ENCODE measurements around the gene OSTF1.

Gene OSTF1

DNA sequence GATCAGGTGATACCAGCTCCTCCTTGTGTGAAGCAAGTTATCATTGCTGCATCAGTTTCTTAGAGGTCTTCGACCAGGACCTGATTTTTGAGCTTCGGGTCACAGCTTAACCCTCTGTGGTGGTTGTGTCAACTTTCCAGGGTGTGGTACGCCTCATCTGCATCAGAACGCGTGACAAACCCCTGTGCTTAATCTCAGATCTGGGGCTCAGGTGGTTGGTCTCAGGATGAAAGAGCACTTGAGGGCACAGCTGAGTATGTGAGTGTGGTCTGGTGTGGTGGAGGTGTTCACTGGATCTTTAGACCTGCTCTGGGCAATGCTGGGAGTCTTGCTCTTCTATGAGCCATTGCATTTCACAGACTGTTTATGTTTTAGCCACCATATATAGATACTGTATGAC lies 64.1 kb downstream of the OSTF1 start:
- no peak overlapping the region for H3K4me3 Mint-ChIP-seq
- H3K36me3 Mint-ChIP-seq = peaks cover 25% of the 10 kb centered on the region

GRCh38 chr9:75156858-75157257 lies 68.5 kb downstream of the OSTF1 start:
- H3K9me3 Mint-ChIP-seq = no peaks in the 10 kb centered on the region
- H3K27ac Mint-ChIP-seq = no peak overlapping the region
- H3K4me1 Mint-ChIP-seq = no peaks in the 10 kb centered on the region
- no peak overlapping the region for H3K4me3 Mint-ChIP-seq
- H3K27me3 Mint-ChIP-seq = no peaks in the 10 kb centered on the region
- H3K36me3 Mint-ChIP-seq = peaks cover 13% of the 10 kb centered on the region
- no peak for ATAC-seq

More for the DNA sequence above, 64.1 kb downstream of the OSTF1 start:
- Mint-ChIP-seq H3K27ac (no peak overlapping the region), H3K9me3 (no peaks in the 10 kb centered on the region), H3K4me1 (peaks cover 8% of the 10 kb centered on the region), H3K27me3 (no peaks in the 10 kb centered on the region)
- no peak for ATAC-seq

DNA sequence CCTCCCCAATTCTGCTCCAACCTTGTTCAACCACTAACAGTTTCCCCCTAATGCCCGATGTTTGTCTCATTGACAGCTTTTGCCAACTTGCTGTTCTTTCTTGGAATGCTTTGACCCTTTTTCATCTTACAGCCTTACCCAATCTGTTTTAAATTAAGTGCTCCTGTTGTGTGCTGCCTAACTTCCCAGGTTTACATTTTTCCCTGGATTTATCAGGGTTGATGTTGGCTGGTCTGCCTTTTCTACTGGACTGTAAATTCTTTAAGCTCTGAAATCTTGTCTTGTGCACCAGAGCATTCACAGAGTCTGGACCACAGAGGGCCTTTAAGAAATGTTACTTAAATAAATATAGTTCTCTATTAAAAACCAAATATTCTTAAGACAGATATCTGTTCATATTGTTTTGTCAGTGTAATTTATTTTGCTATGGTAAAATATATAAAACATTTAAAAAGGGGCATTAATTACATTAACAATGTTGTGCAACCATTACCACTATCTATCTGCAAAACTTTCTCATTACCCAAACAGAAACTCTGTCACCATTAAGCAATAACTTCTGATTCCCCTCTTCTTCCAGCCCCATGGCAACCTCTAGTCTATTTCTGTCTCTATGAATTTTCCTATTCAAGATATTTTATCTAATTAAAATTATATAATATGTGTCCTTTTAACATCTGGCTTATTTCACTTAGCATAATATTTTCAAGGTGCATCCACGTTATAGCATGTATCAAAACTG lies 73.0 kb downstream of the OSTF1 start:
- H3K36me3 Mint-ChIP-seq = peaks cover 45% of the 10 kb centered on the region
- no peaks in the 10 kb centered on the region for H3K27me3 Mint-ChIP-seq
- no peak overlapping the region for H3K4me3 Mint-ChIP-seq
- no peaks in the 10 kb centered on the region for H3K9me3 Mint-ChIP-seq
- no peak overlapping the region for H3K27ac Mint-ChIP-seq
- ATAC-seq = no peak
- H3K4me1 Mint-ChIP-seq = no peaks in the 10 kb centered on the region

- no peaks in the 10 kb centered on the region for H3K27me3 Mint-ChIP-seq
- H3K9me3 Mint-ChIP-seq = peaks cover 8% of the 10 kb centered on the region
- H3K27ac Mint-ChIP-seq = no peak overlapping the region
- ATAC-seq = no peak
- no peaks in the 10 kb centered on the region for H3K4me1 Mint-ChIP-seq
- H3K36me3 Mint-ChIP-seq = peaks cover 61% of the 10 kb centered on the region
- H3K4me3 Mint-ChIP-seq = no peak overlapping the region
Measured at GRCh38 chr9:75163764-75164163, 75.5 kb downstream of the OSTF1 start.

DNA sequence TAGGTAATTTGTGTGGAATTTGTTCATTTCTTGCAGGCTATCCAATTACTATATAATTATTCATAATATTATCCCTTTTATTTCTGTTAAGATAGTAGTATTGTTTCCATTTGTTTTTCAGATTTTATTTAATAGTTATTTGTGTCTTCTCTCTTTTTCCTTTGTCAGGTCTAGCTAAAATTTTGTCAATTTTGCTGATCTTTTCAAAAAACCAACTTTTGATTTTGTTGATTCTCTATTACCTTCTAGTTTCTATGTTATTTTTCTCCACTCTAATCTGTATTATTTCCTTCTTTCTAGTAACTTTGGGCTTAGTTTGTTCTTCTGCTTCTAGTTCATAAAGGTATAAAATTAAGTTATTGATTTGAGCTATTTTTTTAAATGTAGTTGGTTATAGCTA lies 76.3 kb downstream of the OSTF1 start:
- ATAC-seq = no peak
- Mint-ChIP-seq H3K4me1 (no peaks in the 10 kb centered on the region), H3K9me3 (peaks cover 8% of the 10 kb centered on the region), H3K27ac (no peak overlapping the region), H3K36me3 (peaks cover 69% of the 10 kb centered on the region), H3K27me3 (no peaks in the 10 kb centered on the region), H3K4me3 (no peak overlapping the region)

DNA sequence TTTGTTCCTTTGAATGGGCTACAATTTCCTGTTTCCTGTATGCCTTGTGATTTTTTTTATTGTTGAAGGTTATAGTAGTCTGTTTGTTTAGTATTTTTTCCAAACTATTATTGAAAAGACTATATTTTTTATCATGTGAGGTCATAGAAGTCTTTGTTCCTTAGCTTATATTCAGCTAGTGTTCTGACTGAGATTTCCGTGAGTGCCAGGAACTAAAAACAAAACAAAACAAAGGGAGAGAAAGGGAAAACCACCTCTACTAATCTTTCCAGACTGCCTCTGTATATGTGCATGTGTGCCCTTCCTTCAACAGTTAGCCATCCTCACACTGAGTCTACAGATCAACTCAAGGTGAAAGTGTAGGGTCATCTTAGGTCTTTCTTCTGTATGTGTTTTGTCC lies 79.0 kb downstream of the OSTF1 start:
- Mint-ChIP-seq H3K36me3 (peaks cover 80% of the 10 kb centered on the region), H3K4me1 (no peaks in the 10 kb centered on the region), H3K27me3 (no peaks in the 10 kb centered on the region), H3K9me3 (peaks cover 8% of the 10 kb centered on the region), H3K4me3 (no peak overlapping the region), H3K27ac (no peak overlapping the region)
- ATAC-seq = no peak

DNA sequence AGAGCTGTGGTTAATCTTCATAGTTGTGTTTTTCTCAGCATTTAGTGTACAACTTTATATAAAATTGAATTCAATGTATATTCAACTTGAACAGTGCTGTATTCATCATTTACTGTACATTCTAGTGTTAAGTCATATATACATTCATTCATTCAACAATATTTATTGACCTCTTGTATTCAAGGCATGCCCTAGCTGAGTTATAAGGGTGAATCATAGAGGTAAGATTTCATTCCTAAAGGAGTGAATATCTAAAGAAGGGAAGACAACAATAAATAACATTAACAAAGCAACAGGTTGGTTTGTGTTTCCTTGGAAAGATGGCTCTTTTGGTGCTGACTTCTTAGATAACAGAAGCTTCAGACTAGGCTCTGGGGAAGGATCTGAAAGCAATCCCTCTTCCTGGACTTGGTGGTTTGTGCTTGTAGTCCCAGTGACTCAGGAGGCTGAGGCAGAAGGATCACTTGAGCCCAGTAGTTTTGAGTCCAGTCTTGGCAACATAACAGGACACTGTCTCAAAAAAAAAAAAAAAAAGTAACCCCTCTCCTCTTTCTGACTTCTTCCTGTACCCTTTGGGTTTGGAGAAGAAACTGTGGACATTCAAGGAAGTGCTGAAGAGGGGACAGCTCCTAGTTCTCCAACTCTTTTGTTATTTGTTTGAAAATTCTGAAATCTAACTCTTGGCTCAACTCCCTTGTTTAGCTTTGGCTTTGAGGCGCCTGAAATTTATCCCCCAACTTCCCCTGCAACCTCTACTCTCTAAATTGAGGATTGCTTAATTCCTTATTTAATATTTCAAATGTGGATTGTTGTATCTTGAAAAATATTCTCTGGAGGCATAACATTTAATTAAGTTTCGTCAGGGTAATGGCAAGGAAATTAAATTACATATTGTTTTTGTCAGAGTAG lies 80.2 kb downstream of the OSTF1 start:
- no peak for ATAC-seq
- H3K9me3 Mint-ChIP-seq = peaks cover 8% of the 10 kb centered on the region
- H3K27ac Mint-ChIP-seq = no peak overlapping the region
- no peaks in the 10 kb centered on the region for H3K27me3 Mint-ChIP-seq
- H3K4me1 Mint-ChIP-seq = no peaks in the 10 kb centered on the region
- H3K4me3 Mint-ChIP-seq = no peak overlapping the region
- peaks cover 79% of the 10 kb centered on the region for H3K36me3 Mint-ChIP-seq

DNA sequence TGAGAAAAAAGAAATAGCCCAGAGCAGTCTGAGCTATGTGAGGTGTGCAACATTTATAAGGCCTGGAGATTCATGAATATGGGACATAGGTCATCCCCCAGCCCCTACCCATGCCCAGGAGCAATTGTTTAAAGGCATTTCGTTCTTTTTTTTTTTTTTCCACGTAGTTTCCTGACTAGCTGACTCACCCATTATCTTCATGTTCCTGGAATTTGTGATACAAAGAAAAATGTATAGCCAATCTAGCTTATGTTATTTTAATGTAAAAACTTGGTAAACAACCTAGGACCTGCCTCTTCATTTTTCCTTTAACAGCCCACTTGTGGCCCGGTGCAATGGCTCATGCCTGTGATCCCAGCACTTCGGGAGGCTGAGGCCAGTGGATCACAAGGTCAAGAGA lies 81.3 kb downstream of the OSTF1 start:
- Mint-ChIP-seq H3K27me3 (no peaks in the 10 kb centered on the region), H3K27ac (no peak overlapping the region), H3K36me3 (peaks cover 68% of the 10 kb centered on the region), H3K9me3 (peaks cover 8% of the 10 kb centered on the region), H3K4me3 (no peak overlapping the region), H3K4me1 (no peaks in the 10 kb centered on the region)
- ATAC-seq = no peak

GRCh38 chr9:75170898-75171360 lies 82.6 kb downstream of the OSTF1 start:
- no peak for ATAC-seq
- H3K36me3 Mint-ChIP-seq = peaks cover 55% of the 10 kb centered on the region
- H3K27ac Mint-ChIP-seq = no peak overlapping the region
- H3K4me3 Mint-ChIP-seq = no peak overlapping the region
- no peaks in the 10 kb centered on the region for H3K4me1 Mint-ChIP-seq
- H3K27me3 Mint-ChIP-seq = no peaks in the 10 kb centered on the region
- peaks cover 8% of the 10 kb centered on the region for H3K9me3 Mint-ChIP-seq

- no peak overlapping the region for H3K4me3 Mint-ChIP-seq
- no peaks in the 10 kb centered on the region for H3K9me3 Mint-ChIP-seq
- no peaks in the 10 kb centered on the region for H3K27me3 Mint-ChIP-seq
- H3K4me1 Mint-ChIP-seq = no peaks in the 10 kb centered on the region
- no peak for ATAC-seq
- H3K36me3 Mint-ChIP-seq = peaks cover 23% of the 10 kb centered on the region
- H3K27ac Mint-ChIP-seq = no peak overlapping the region
Measured at GRCh38 chr9:75175395-75175794, 87.1 kb downstream of the OSTF1 start.

- no peak overlapping the region for H3K27ac Mint-ChIP-seq
- no peaks in the 10 kb centered on the region for H3K9me3 Mint-ChIP-seq
- H3K4me3 Mint-ChIP-seq = no peak overlapping the region
- no peaks in the 10 kb centered on the region for H3K27me3 Mint-ChIP-seq
- ATAC-seq = no peak
- peaks cover 23% of the 10 kb centered on the region for H3K36me3 Mint-ChIP-seq
- H3K4me1 Mint-ChIP-seq = no peaks in the 10 kb centered on the region
Measured at GRCh38 chr9:75176037-75176436, 87.7 kb downstream of the OSTF1 start.

GRCh38 chr9:75181750-75182149 lies 93.4 kb downstream of the OSTF1 start:
- H3K4me1 Mint-ChIP-seq = peaks cover 6% of the 10 kb centered on the region
- H3K9me3 Mint-ChIP-seq = no peaks in the 10 kb centered on the region
- no peak overlapping the region for H3K27ac Mint-ChIP-seq
- H3K27me3 Mint-ChIP-seq = no peaks in the 10 kb centered on the region
- H3K4me3 Mint-ChIP-seq = no peak overlapping the region
- H3K36me3 Mint-ChIP-seq = peaks cover 15% of the 10 kb centered on the region
- ATAC-seq = no peak

GRCh38 chr9:75183306-75183705 lies 95.0 kb downstream of the OSTF1 start:
- peaks cover 6% of the 10 kb centered on the region for H3K4me1 Mint-ChIP-seq
- H3K36me3 Mint-ChIP-seq = peaks cover 25% of the 10 kb centered on the region
- H3K9me3 Mint-ChIP-seq = no peaks in the 10 kb centered on the region
- ATAC-seq = no peak
- no peaks in the 10 kb centered on the region for H3K27me3 Mint-ChIP-seq
- H3K27ac Mint-ChIP-seq = no peak overlapping the region
- no peak overlapping the region for H3K4me3 Mint-ChIP-seq

DNA sequence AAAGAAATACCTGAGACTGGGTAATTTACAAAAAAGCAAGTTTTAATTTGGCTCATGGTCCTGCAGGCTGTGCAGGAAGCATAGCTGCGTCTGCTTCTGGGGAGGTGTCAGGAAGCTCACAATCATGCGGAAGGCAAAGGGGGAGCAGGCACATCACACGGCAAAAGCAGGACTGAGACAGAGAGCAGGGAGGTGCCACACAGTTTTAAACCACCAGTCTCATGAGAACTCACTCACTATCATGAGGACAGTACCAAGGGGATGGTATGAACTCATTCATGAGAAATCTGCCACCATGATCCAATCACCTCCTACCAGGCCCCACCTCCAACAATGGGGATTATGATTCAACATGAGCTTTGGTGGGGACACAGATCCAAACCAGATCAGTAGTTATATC lies 96.2 kb downstream of the OSTF1 start:
- peaks cover 18% of the 10 kb centered on the region for H3K36me3 Mint-ChIP-seq
- peaks cover 6% of the 10 kb centered on the region for H3K4me1 Mint-ChIP-seq
- H3K9me3 Mint-ChIP-seq = no peaks in the 10 kb centered on the region
- H3K4me3 Mint-ChIP-seq = no peak overlapping the region
- no peaks in the 10 kb centered on the region for H3K27me3 Mint-ChIP-seq
- H3K27ac Mint-ChIP-seq = no peak overlapping the region
- no peak for ATAC-seq

DNA sequence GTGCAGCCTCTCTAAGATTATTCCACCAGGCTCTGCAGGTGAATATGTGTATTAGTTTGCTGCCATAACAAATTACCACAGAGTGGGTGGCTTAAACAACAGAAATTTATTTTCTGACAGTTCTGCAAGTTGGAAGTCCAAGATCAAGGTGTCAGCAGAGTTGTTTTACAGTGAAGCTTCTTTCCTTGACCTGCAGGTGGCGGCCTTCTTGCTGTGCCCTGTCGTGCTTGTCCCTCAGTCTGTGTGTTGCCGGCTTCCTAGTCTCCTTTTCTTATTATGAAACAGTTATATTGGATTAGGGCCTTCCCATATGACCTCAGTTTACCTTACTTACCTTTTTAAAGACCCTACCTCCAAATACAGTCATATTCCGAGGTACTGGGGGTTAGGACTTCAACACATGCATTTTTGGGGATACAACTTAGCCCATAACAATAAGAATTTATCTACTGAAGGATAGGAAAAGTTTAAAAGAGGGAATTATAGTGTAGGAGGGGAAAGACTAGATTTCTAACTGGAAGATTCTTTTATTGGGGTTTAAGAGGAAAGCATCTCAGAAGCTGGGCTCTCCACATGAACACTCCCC lies 97.4 kb downstream of the OSTF1 start:
- Mint-ChIP-seq H3K27ac (no peak overlapping the region), H3K4me1 (peaks cover 6% of the 10 kb centered on the region), H3K27me3 (no peaks in the 10 kb centered on the region), H3K9me3 (no peaks in the 10 kb centered on the region), H3K4me3 (no peak overlapping the region), H3K36me3 (peaks cover 18% of the 10 kb centered on the region)
- no peak for ATAC-seq

All from stimulated activated memory B cell treated with anti-CD40 and anti-IgM and Interleukin-4, amounts not matched to agents 10 μg/mL and 1 μg/mL and 100 μg/mL, for 72 hours (primary cell).